DMS153 treated with DMSO at 0.1 percent for 48 hours (cell line): Measurements from ENCODE around the gene RNF215.

Source experiments
- DNase-seq: peaks from one replicate; lab custom pipeline; 2025; ENCODE audit not compliant: unreplicated experiment; lab: John Stamatoyannopoulos, UW

The RNF215 gene

GRCh38 chr22:30334646-30335045, 52.6 kb downstream of the RNF215 start:
- DNase-seq = no peak

GRCh38 chr22:30333707-30334087, 53.5 kb downstream of the RNF215 start:
- no peak for DNase-seq

GRCh38 chr22:30332994-30333706, 54.1 kb downstream of the RNF215 start:
- DNase-seq = no peak

- no peak for DNase-seq
Observed at GRCh38 chr22:30332551-30332950, 54.7 kb downstream of the RNF215 start.
